Measurements from ENCODE around the gene ADAMTS7. TPM values are rescaled to one million over a fixed set of nuclear protein-coding genes. Genes with fewer than 3 reads are reported as not detected.
A peak's percentile ranks its signal among the peaks of the same experiment; 100 is the strongest.
"Not testable (repeated sequence)": the region's sequence is repeated elsewhere in the genome, so short reads cannot be mapped to it uniquely, and the experiment has no call there.

Gene ADAMTS7
- polyA plus RNA-seq, 1 experiment, result 5.0 TPM

GRCh38 chr15:78752492-78753358, 58.5 kb downstream of the ADAMTS7 start:
- H3K27ac ChIP-seq (ENCODE audit: low read depth, low read length), result no peak overlapping the region
- no peak overlapping the region for H3K4me3 ChIP-seq (ENCODE audit: low read depth, low read length)
- ChIA-PET POLR2A (no interaction called here), CTCF (interaction anchor here (0.6 to 1.8 kb wide), 5 partner anchors 59 to 134 kb away, joined by 3 to 6 read pairs (median 4); no protein-coding TSS in a partner anchor)
- DNase-seq (ENCODE audit: low read depth, low spot score), result no peak
- TF ChIP-seq CTCF (IDR thresholded peaks at IDR 0.05; ENCODE audit: low read depth, low read length), result no peak
- H3K9me3 ChIP-seq (ENCODE audit: control insufficient read depth, insufficient read depth, low read length), result no peaks in the 10 kb centered on the region
- H3K27me3 ChIP-seq (ENCODE audit: control insufficient read depth, insufficient read depth, low read length), result no peaks in the 10 kb centered on the region

DNA sequence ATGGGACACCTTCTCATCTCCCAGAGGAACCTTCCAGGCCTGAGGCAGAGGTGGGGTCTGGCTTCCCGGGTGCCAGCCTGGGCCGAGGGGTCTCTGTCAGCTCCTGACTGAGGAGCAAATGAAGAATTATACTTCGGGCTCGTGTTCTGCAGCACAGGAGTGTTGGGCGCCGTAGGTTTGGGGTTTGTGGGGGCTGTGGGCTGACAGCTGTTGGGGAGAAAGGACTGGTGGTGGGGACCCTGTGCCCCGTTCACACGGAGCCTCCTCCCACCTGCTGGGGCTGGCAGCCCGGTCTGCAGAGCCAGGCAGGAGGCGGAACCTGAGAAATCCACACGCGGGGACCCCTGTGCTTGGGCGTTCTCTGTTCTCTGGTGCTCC, 59.7 kb downstream of the ADAMTS7 start:
- DNase-seq (ENCODE audit: low read depth, low spot score), result no peak
- no peaks in the 10 kb centered on the region for H3K27me3 ChIP-seq (ENCODE audit: control insufficient read depth, insufficient read depth, low read length)
- CTCF ChIA-PET, result interaction anchor here (0.6 to 1.8 kb wide), 14 partner anchors 10 to 279 kb away, joined by 3 to 12 read pairs (median 4); no protein-coding TSS in a partner anchor
- POLR2A ChIA-PET, result no interaction called here
- no peak overlapping the region for H3K27ac ChIP-seq (ENCODE audit: low read depth, low read length)
- TF ChIP-seq CTCF (IDR thresholded peaks at IDR 0.05; ENCODE audit: low read depth, low read length), result no peak
- no peaks in the 10 kb centered on the region for H3K9me3 ChIP-seq (ENCODE audit: control insufficient read depth, insufficient read depth, low read length)
- H3K4me3 ChIP-seq (ENCODE audit: low read depth, low read length), result no peak overlapping the region

- H3K27me3 ChIP-seq (ENCODE audit: control insufficient read depth, insufficient read depth, low read length); POLR2A ChIA-PET: not testable (repeated sequence)
- H3K4me3 ChIP-seq (ENCODE audit: low read depth, low read length), result 0 out of 2 replicates have a peak overlapping the region, but pooled peaks have one; percentile 12
Observed at GRCh38 chr15:78750974-78751601, 60.2 kb downstream of the ADAMTS7 start.

GRCh38 chr15:78750566-78750965, 60.7 kb downstream of the ADAMTS7 start:
- Histone ChIP-seq H3K27me3 (ENCODE audit: control insufficient read depth, insufficient read depth, low read length) (no peaks in the 10 kb centered on the region), H3K27ac (ENCODE audit: low read depth, low read length) (no peak overlapping the region), H3K9me3 (ENCODE audit: control insufficient read depth, insufficient read depth, low read length) (no peaks in the 10 kb centered on the region), H3K4me3 (ENCODE audit: low read depth, low read length) (no peak overlapping the region)
- DNase-seq (ENCODE audit: low read depth, low spot score), result no peak
- POLR2A ChIA-PET, result no interaction called here
- no peak for TF ChIP-seq CTCF (IDR thresholded peaks at IDR 0.05; ENCODE audit: low read depth, low read length)
- CTCF ChIA-PET, result interaction anchor here (0.6 to 1.8 kb wide), 9 partner anchors 11 to 1326 kb away, joined by 3 to 12 read pairs (median 3); no protein-coding TSS in a partner anchor

More at GRCh38 chr15:78750974-78751601, 60.2 kb downstream of the ADAMTS7 start:
- TF ChIP-seq CTCF (IDR thresholded peaks at IDR 0.05; ENCODE audit: low read depth, low read length), result peak; percentile 72
- H3K27ac ChIP-seq (ENCODE audit: low read depth, low read length); H3K9me3 ChIP-seq (ENCODE audit: control insufficient read depth, insufficient read depth, low read length): not testable (repeated sequence)
- CTCF ChIA-PET, result interaction anchor here (0.6 to 1.8 kb wide), 14 partner anchors 11 to 1326 kb away, joined by 3 to 12 read pairs (median 3); no protein-coding TSS in a partner anchor
- DNase-seq (ENCODE audit: low read depth, low spot score), result peak; percentile 73

Measured in AG04450 (cell line).